ENCODE measurements around the gene DIP2C.

DNA sequence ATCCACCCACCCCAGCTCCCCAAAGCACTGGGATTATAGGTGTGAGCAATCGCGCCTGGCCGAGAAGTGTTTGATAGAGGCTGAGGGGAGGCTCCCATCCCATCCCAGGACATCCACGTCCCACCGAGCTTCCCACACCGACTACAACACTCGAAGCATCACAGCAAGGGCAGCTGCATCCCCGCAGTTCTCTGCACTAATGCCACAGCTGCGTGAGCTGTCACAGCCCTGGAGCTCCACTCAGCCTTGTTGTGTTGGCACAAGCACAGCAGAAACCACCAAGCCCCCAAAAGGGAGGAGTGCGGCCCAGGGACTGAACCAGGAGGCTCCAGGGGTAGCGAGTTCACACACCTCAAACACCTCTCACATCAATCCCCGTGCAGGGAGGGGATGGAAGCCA is 121.6 kb downstream of the DIP2C start:
- TF ChIP-seq CTCF (IDR thresholded peaks at IDR 0.05), result no peak
- no peak for TF ChIP-seq POLR2A (IDR thresholded peaks at IDR 0.05)
